ENCODE measurements around the gene OR10K2.
"Not testable (repeated sequence)": the region's sequence is repeated elsewhere in the genome, so short reads cannot be mapped to it uniquely, and the experiment has no call there.

Gene OR10K2

DNA sequence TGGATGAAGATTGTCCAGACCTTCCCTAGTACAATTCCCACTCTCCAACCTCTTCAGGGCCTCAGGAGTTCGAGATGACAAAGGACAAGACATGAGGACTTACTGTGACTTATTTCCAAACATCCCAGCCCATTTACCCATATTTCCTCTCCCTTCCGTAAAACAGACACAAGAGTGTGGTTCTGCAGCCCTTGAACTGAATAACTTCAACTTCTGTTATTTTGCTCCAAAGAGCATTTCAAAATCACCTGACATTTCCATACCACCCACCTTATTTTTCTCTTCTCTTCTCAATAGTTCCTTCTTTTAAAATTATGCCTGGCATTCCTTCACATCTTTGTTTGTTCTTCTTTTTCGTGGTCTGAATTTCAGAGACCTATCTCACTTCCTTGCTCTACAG, 8.7 kb upstream of the OR10K2 start:
- H3K27ac ChIP-seq, result no peak overlapping the region
- DNase-seq (ENCODE audit: low spot score), result no peak
- TF ChIP-seq, protein P1, sequence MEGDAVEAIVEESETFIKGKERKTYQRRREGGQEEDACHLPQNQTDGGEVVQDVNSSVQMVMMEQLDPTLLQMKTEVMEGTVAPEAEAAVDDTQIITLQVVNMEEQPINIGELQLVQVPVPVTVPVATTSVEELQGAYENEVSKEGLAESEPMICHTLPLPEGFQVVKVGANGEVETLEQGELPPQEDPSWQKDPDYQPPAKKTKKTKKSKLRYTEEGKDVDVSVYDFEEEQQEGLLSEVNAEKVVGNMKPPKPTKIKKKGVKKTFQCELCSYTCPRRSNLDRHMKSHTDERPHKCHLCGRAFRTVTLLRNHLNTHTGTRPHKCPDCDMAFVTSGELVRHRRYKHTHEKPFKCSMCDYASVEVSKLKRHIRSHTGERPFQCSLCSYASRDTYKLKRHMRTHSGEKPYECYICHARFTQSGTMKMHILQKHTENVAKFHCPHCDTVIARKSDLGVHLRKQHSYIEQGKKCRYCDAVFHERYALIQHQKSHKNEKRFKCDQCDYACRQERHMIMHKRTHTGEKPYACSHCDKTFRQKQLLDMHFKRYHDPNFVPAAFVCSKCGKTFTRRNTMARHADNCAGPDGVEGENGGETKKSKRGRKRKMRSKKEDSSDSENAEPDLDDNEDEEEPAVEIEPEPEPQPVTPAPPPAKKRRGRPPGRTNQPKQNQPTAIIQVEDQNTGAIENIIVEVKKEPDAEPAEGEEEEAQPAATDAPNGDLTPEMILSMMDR (conservative IDR thresholded peaks at IDR 0.05; ENCODE audit: low read depth), result no peak
- ChIA-PET POLR2A (ENCODE audit: low non-redundant PET) (no interaction called here), CTCF (no interaction called here)

DNA sequence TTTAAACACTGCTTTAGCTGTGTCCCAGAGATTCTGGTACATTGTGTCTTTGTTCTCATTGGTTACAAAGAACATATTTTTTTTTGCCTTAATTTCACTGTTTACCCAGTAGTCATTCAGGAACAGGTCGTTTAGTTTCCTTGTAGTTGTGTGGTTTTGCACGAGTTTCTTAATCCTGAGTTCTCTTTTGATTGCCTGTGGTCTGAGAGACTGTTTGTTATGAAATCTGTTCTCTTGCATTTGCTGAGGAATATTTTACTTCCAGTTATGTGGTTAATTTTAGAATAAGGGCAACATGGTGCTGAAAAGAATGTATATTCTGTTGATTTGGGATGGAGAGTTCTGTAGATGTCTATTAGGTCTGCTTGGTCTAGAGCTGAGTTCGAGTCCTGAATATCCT, 4.1 kb upstream of the OR10K2 start:
- POLR2A ChIA-PET (ENCODE audit: low non-redundant PET), result interaction anchor here (0.5 kb wide), 1 partner anchor 979 kb away, joined by 5 read pairs; no protein-coding TSS in a partner anchor
- H3K27ac ChIP-seq; CTCF ChIA-PET; DNase-seq (ENCODE audit: low spot score): not testable (repeated sequence)

DNA sequence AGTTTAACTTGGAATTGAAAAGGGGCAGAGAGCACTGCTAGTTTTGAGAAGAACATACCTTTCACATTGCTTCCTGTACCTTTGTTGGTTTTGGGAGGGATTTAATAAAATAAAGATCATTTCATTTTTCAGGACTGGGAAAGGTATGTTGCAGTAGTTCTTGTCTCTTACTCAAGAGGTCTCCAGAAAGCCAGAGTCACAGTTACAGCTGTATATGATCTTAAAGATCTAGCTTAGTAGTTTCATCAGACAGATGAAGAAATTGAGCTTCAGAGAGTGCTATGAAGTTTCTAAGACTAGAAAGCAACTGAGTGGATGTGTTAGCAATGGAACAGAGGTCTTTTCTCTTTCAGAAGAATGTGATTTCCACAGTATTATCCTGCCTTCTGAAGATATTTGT, 1.0 kb downstream of the OR10K2 start:
- TF ChIP-seq, protein P1 (conservative IDR thresholded peaks at IDR 0.05; ENCODE audit: low read depth), result no peak
- no peak overlapping the region for H3K27ac ChIP-seq
- no peak for DNase-seq (ENCODE audit: low spot score)
- ChIA-PET POLR2A (ENCODE audit: low non-redundant PET) (no interaction called here), CTCF (no interaction called here)

DNA sequence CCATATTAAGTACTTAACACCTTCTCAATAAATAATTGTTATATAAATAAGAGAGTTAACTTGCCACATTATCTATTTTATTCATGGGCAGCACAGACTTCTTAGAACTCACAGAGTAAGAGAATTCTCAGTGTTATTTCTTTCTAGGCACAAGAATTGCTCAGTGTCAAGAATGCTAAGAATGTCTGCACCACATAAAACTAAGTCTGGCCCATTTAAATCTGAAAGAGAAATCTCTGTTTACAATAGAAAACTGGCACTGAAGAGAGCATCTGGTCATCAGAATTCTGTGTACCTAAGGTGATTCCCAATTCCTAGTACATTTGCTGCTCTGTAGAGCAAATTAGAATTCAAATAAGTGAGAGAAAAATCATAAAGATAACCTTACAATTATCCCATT, 3.8 kb downstream of the OR10K2 start:
- ChIA-PET POLR2A (ENCODE audit: low non-redundant PET) (no interaction called here), CTCF (no interaction called here)
- DNase-seq (ENCODE audit: low spot score), result no peak
- TF ChIP-seq, protein P1 (conservative IDR thresholded peaks at IDR 0.05; ENCODE audit: low read depth), result no peak
- no peak overlapping the region for H3K27ac ChIP-seq

DNA sequence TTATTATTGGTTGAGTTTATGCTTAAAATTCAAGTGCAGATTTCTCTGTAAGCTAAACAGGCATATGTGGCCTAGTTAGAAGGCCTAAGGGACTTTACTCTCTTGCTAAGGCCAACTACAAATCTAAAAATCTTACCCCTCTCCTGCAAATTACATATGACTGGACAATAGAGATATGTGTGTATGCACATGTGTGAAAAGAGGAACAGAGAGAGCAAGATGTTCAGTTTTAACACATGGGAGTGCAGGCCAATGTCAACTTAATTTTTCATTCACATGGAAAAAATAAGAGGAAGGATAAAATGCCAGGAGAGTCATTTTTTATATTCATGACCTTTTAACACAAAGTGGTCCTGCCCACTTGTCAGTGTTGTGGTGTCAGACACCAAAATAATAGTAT, 8.5 kb downstream of the OR10K2 start:
- no peak for DNase-seq (ENCODE audit: low spot score)
- TF ChIP-seq, protein P1 (conservative IDR thresholded peaks at IDR 0.05; ENCODE audit: low read depth), result no peak
- POLR2A ChIA-PET (ENCODE audit: low non-redundant PET), result no interaction called here
- H3K27ac ChIP-seq, result no peak overlapping the region
- CTCF ChIA-PET, result interaction anchor here (0.7 kb wide), 1 partner anchor 23 kb away, joined by 4 read pairs; no protein-coding TSS in a partner anchor

DNA sequence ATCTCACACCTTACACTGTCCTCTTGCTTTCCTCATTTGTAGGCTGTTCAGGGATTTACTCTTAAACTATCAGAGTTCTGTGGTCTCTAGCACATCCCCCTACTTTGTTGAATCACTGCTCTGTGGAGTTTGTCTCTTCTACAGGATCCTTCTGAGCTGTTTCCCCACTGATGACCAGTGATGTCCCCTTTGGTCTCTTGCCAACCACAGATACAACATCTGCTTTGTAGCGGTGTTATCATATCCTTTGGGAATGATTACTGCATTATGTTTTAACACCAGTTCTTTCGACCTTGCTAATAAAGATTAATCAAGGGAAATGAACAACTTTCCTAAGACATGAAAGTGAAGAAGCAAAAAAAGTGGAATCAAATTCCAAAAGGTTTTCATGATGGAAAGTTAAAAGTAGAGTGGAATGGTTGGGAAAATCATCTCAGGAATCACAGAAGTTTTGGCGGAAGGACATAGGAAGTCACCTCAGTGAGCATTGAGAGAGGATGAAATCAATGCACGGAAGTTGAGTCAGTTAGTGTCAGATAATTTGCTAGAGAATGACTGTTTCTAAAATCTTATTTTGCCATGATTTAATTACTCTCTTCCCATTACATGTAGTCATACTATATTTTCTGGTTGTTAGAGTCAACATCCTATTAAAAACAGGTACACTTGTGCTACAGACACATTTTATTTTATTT, 11.2 kb downstream of the OR10K2 start:
- no peak overlapping the region for H3K27ac ChIP-seq
- DNase-seq (ENCODE audit: low spot score), result no peak
- TF ChIP-seq, protein P1 (conservative IDR thresholded peaks at IDR 0.05; ENCODE audit: low read depth), result no peak
- POLR2A ChIA-PET (ENCODE audit: low non-redundant PET), result no interaction called here
- CTCF ChIA-PET, result no interaction called here

DNA sequence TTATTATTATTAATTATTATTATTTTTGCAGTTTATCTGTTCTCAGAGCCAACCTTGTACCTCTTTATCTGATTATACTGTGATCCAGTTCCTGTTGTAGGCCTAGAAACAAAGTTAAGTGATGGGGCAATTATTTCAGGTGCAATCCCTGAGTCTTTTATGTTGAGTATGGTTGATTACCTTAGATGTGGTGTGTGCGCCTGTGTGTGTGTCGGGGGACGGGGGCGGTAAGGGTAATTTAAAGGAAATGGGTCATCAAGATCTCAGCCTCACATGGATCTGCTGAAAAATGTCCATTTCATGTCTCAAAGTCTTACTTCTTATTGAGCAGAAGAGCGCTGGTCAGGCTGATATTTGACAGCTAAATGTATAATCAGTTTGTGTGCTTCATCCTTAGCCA, 18.9 kb downstream of the OR10K2 start:
- ChIA-PET POLR2A (ENCODE audit: low non-redundant PET) (no interaction called here), CTCF (no interaction called here)
- TF ChIP-seq, protein P1 (conservative IDR thresholded peaks at IDR 0.05; ENCODE audit: low read depth), result no peak
- no peak overlapping the region for H3K27ac ChIP-seq
- DNase-seq (ENCODE audit: low spot score), result no peak

Measured in RWPE1 (cell line).